ENCODE results near the gene PRSS22. TPM values are rescaled to one million over a fixed set of nuclear protein-coding genes. Genes with fewer than 3 reads are reported as not detected.

Gene PRSS22
- total RNA-seq, 4 donors from 2014 or later: 1.4 to 1.9 (median 1.8) TPM; not detected in 1

DNA sequence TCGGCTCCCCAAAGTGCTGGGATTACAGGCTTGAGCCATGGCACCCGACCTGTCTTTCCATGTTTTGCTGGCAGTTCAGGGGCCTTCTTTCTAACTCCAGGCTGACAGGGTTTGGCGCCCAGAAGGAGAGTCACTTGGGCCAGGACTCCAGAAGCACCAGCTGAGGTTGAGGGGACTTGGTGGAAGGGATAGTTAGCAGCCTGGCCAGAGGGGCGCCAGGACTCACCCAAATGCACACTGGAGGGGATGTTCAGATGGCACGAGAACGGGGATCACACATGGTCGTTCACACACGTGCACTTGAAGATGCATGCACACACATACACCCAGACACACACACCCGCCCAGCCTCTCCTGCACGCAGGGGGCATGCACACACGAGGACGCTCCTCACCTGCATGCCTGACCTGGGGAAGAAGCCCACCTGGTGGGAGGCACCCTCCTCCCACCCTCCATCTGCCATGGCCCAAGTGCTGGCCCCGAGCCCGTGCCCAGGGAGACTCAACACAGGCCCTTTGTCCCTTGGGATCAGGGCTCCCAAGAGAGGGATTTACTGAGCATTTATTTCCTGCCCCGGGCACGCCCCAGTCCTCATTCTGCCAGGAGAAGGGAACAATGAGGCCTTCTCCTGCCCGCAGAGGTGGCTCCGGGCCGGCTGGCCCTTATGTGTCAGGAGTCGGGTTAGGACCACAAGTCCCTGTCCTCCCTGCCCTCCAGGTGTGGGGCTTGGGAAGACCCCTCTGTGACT, 43.2 kb downstream of the PRSS22 start:
- Histone ChIP-seq H3K4me1 (no peaks in the 10 kb centered on the region), H3K27ac (no peak overlapping the region), H3K4me3 (no peak overlapping the region), H3K9me3 (no peaks in the 10 kb centered on the region), H3K27me3 (no peaks in the 10 kb centered on the region), H3K36me3 (no peaks in the 10 kb centered on the region)
- no peak for DNase-seq
- TF ChIP-seq, protein P1, sequence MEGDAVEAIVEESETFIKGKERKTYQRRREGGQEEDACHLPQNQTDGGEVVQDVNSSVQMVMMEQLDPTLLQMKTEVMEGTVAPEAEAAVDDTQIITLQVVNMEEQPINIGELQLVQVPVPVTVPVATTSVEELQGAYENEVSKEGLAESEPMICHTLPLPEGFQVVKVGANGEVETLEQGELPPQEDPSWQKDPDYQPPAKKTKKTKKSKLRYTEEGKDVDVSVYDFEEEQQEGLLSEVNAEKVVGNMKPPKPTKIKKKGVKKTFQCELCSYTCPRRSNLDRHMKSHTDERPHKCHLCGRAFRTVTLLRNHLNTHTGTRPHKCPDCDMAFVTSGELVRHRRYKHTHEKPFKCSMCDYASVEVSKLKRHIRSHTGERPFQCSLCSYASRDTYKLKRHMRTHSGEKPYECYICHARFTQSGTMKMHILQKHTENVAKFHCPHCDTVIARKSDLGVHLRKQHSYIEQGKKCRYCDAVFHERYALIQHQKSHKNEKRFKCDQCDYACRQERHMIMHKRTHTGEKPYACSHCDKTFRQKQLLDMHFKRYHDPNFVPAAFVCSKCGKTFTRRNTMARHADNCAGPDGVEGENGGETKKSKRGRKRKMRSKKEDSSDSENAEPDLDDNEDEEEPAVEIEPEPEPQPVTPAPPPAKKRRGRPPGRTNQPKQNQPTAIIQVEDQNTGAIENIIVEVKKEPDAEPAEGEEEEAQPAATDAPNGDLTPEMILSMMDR (IDR thresholded peaks at IDR 0.05): no peak
- TF ChIP-seq POLR2A (IDR thresholded peaks at IDR 0.05): no peak

DNA sequence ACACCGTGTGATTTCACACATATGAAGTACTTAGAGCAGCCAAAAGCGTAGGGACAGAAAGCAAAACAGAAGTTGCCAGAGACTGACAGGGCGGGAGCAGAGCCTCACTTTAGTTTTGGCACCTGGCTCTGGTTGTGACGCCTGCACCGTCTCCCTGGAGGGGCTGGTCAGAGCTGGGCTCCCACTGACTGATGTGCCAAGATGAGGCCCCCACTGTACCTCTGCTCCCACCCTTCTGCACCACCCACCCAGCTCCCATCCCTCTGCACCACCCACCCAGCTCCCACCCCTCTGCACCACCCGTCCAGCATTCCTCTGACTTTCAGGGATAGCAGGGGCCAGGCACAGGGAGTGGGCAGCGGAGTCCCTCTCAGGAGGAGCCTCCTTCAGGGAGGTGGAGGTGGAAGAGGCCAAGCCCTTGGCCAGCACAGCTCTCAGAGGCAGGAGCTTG, 44.2 kb downstream of the PRSS22 start:
- TF ChIP-seq POLR2A (IDR thresholded peaks at IDR 0.05): no peak
- TF ChIP-seq, protein P1 (IDR thresholded peaks at IDR 0.05): no peak
- no peak overlapping the region for H3K4me3 ChIP-seq
- H3K9me3 ChIP-seq: no peaks in the 10 kb centered on the region
- H3K36me3 ChIP-seq: no peaks in the 10 kb centered on the region
- no peaks in the 10 kb centered on the region for H3K27me3 ChIP-seq
- DNase-seq: no peak
- no peaks in the 10 kb centered on the region for H3K4me1 ChIP-seq
- H3K27ac ChIP-seq: no peak overlapping the region

DNA sequence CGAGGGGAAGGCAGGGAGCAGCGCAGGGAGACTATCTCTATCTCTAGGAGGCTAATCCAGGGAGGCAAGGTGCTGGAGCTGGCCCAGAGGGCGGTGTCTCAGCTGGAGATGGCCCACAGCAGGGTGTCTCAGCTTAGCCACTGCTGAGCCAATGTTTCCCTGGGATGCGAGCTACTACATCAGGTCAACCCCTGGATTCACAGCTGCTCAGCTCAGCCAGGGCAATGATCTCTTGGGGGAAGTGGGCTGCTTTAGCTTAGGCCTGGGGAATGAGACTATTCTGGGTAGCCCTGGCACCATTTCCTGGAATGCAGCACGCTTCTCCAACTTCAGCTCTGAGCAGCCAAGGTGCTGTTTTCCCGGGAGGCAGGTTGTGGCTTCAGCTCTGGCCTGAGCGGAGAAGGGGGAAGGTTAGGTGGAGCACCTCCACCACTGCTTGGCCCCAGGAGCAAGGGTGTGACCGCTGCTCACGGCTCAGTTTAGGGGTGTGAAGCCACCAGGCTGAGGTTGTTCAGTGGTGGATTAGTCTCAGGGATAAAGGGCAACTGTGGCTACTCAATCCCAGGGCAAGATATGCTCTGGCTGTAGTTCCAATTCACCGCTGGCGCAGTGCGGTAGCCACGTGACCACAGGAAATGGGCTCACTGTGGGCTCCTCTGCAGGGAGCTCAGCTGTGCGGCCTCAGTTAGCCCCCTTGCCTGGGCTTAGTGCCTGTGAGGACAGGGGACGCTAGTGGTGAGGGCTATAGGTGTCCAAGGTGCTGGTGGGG, 46.1 kb downstream of the PRSS22 start:
- DNase-seq: no peak
- Histone ChIP-seq H3K27me3 (no peaks in the 10 kb centered on the region), H3K9me3 (no peaks in the 10 kb centered on the region), H3K4me1 (no peaks in the 10 kb centered on the region), H3K27ac (no peak overlapping the region), H3K4me3 (no peak overlapping the region), H3K36me3 (no peaks in the 10 kb centered on the region)
- TF ChIP-seq POLR2A (IDR thresholded peaks at IDR 0.05): no peak
- TF ChIP-seq, protein P1 (IDR thresholded peaks at IDR 0.05): no peak

DNA sequence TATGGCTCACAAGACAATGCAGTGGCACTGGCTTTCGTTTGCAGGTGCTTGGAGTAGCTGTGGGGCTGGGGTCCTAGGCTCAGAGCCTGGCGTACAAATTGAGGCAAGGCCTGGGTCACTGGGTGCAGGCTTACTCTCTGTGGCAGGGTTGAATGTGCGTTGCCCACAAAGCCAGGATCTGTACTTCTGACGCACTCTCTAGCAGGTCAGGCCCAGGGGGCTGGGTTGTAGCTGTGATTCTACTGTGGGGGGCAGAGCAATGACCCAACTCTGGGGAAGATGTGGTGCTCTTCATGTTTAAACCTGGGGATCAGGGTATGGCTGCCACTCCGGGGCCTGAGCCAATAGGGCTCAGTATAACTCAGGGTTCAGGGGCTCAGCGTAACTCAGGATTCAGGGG, 47.3 kb downstream of the PRSS22 start:
- no peaks in the 10 kb centered on the region for H3K4me1 ChIP-seq
- H3K9me3 ChIP-seq: no peaks in the 10 kb centered on the region
- H3K27ac ChIP-seq: no peak overlapping the region
- no peak for DNase-seq
- no peaks in the 10 kb centered on the region for H3K27me3 ChIP-seq
- no peaks in the 10 kb centered on the region for H3K36me3 ChIP-seq
- H3K4me3 ChIP-seq: no peak overlapping the region
- TF ChIP-seq, protein P1 (IDR thresholded peaks at IDR 0.05): no peak
- TF ChIP-seq POLR2A (IDR thresholded peaks at IDR 0.05): no peak

DNA sequence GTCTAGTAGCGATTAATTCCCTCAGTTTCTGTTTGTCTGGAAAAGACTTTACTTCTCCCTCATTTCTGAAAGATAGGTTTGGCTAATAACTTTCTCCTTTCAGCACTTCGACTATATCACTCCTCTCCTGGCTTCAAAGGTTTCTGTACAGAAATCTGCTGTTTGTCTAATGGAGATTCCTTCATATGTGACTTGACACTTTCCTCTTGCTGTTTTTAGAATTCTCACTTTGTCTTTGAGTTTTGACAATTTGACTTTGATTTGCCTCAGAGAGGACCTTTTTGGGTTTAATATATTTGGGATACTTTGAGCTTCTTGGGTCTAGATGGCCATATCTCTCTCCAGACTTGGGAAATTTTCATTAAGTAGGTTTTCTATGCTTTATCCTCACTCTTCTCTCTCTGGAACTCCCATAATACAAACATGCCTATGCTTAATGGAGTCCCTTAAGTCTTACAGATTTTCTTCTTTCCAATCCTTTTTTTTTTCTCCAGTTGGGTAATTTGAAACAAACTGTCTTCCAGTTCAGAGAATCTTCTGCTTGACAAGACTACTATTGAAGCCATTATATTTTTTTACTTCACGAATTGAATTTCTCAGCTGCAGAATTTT, 48.7 kb downstream of the PRSS22 start:
- Histone ChIP-seq H3K36me3 (no peaks in the 10 kb centered on the region), H3K27ac (no peak overlapping the region), H3K4me3 (no peak overlapping the region), H3K27me3 (no peaks in the 10 kb centered on the region), H3K9me3 (peaks cover 0 to 4% (median 0%) of the 10 kb centered on the region in 4 donors), H3K4me1 (no peaks in the 10 kb centered on the region)
- no peak for TF ChIP-seq POLR2A (IDR thresholded peaks at IDR 0.05)
- TF ChIP-seq, protein P1 (IDR thresholded peaks at IDR 0.05): no peak
- no peak for DNase-seq
